Ascending aorta (tissue), 2 donors: ENCODE data around the gene MCRIP1. TPM values are rescaled to one million over a fixed set of nuclear protein-coding genes. Genes with fewer than 3 reads are reported as not detected.
"Not testable (repeated sequence)": the region's sequence is repeated elsewhere in the genome, so short reads cannot be mapped to it uniquely, and the experiment has no call there.

ENCODE experiments used
- DNase-seq, 2 donors: peaks; one replicate each; pipeline ENCODE4 v3.0.0-alpha.2; 2019; ENCODE audit warnings: low spot score in 2 of 2
- H3K27ac ChIP-seq, 2 donors: fragments of 200-600 bp; sonication (generic); one replicate each; pipeline ENCODE4 v1.5.1; 2016 to 2017; ENCODE audit warnings: mild to moderate bottlenecking in 1 of 2
- H3K27me3 ChIP-seq: fragments of 200-600 bp; sonication (generic); one replicate; pipeline ENCODE4 v1.5.1; 2017
- H3K36me3 ChIP-seq, 2 donors: fragments of 200-600 bp; sonication (generic); one replicate each; pipeline ENCODE4 v1.5.1; 2016
- H3K4me1 ChIP-seq, 2 donors: fragments of 200-600 bp; sonication (generic); one replicate each; pipeline ENCODE4 v1.5.1; 2016 to 2017; ENCODE audit warnings: mild to moderate bottlenecking in 1 of 2
- H3K4me3 ChIP-seq, 2 donors: fragments of 200-600 bp; sonication (generic); one replicate each; pipeline ENCODE4 v1.5.1; 2016 to 2017; ENCODE audit warnings: mild to moderate bottlenecking in 1 of 2
- H3K9me3 ChIP-seq, 2 donors: fragments of 200-600 bp; sonication (generic); one replicate each; pipeline ENCODE4 v1.5.1; 2016
- intact Hi-C: fragments of 100-400 bp; cut with DNase I; formaldehyde crosslinking; loops from one replicate; pipeline ENCODE4 v1.15.1; 2023
- total RNA-seq: library from RNA; depleted of rRNA; stranded (reverse); fragments of >200 nt; gene quantifications from one replicate; pipeline ENCODE4 v1.1.0, GENCODE V29; 2016
- TF ChIP-seq, protein P1 (sequence below), 3 experiments: fragments of 200-600 bp in 2 of 3; fragments of 450-650 bp in 1 of 3; sonication (generic) in 2 of 3; IDR thresholded peaks; one replicate each; pipeline ENCODE4 v1.5.1; 2016 to 2019; ENCODE audit warnings: antibody characterized with exemption in 3 of 3, mild to moderate bottlenecking in 1 of 3, moderate library complexity in 1 of 3

MCRIP1 gene
- total RNA-seq, 1 donor from 2014 or later: 149 TPM

GRCh38 chr17:81840826-81841778 lies 8.0 kb upstream of the MCRIP1 start:
- Histone ChIP-seq H3K4me1 (no peaks in the 10 kb centered on the region), H3K36me3 (peaks cover 36 to 39% of the 10 kb centered on the region in 2 donors), H3K9me3 (no peaks in the 10 kb centered on the region), H3K27me3 (no peaks in the 10 kb centered on the region), H3K4me3 (no peak overlapping the region), H3K27ac (no peak overlapping the region)
- DNase-seq: no peak
- TF ChIP-seq, protein P1, sequence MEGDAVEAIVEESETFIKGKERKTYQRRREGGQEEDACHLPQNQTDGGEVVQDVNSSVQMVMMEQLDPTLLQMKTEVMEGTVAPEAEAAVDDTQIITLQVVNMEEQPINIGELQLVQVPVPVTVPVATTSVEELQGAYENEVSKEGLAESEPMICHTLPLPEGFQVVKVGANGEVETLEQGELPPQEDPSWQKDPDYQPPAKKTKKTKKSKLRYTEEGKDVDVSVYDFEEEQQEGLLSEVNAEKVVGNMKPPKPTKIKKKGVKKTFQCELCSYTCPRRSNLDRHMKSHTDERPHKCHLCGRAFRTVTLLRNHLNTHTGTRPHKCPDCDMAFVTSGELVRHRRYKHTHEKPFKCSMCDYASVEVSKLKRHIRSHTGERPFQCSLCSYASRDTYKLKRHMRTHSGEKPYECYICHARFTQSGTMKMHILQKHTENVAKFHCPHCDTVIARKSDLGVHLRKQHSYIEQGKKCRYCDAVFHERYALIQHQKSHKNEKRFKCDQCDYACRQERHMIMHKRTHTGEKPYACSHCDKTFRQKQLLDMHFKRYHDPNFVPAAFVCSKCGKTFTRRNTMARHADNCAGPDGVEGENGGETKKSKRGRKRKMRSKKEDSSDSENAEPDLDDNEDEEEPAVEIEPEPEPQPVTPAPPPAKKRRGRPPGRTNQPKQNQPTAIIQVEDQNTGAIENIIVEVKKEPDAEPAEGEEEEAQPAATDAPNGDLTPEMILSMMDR (IDR thresholded peaks at IDR 0.05): no peak
- intact Hi-C loops: no loop called here

DNA sequence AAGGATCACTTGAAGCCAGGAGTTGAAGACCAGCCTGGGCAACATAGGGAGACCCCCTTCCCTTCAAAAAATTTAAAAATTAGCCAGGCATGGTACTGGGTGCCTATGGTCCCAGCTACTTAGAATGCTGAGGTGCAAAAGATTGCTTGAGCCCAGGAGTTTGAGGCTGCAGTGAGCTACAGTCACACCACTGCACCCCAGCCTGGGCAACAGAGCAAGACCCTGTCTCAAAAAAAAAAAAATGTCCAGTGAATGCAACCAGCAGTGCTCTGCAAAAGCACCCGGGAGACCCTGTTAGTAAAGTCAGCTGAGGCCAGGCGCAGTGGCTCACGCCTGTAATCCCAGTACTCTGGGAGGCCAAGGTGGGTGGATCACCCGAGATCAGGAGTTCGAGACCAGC lies 7.0 kb upstream of the MCRIP1 start:
- H3K27ac ChIP-seq, H3K9me3 ChIP-seq, H3K4me3 ChIP-seq, DNase-seq, H3K4me1 ChIP-seq, H3K27me3 ChIP-seq, intact Hi-C loops: not testable (repeated sequence)
- H3K36me3 ChIP-seq: peaks cover 25 to 28% of the 10 kb centered on the region in 2 donors

GRCh38 chr17:81839301-81839700 lies 6.2 kb upstream of the MCRIP1 start:
- intact Hi-C loops: no loop called here
- Histone ChIP-seq H3K4me3 (no peak overlapping the region), H3K27ac (no peak overlapping the region), H3K4me1 (no peaks in the 10 kb centered on the region), H3K36me3 (peaks cover 18 to 21% of the 10 kb centered on the region in 2 donors), H3K27me3 (no peaks in the 10 kb centered on the region), H3K9me3 (no peaks in the 10 kb centered on the region)
- no peak for DNase-seq
- TF ChIP-seq, protein P1 (IDR thresholded peaks at IDR 0.05): no peak

DNA sequence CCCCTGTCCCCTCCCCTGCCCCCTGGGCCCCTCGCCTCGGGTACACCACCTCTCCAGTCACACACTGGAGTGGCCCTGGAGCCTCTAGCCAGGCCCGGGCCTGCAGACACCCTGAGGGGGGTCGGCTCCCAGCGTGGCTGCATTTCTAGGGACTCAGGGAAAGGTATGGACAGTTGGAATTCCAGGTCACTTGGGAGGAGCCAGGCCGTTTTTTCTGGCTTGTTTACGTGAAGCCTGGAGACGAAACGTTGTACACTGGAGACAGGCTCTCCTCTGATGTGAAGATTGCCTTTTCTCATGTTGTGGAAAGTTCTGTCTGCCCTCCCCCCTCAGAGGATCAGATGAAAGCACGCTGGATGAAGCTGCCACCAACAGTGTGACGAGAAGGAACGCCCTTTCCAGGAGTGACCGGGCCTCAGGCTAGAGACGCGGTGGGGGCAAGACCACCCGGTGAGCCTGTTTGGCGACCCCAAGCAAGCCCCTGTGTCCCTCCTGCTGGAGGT lies 5.7 kb upstream of the MCRIP1 start:
- TF ChIP-seq, protein P1 (IDR thresholded peaks at IDR 0.05): no peak
- intact Hi-C loops: no loop called here
- DNase-seq: no peak
- H3K4me1 ChIP-seq: peaks cover 3 to 4% of the 10 kb centered on the region in 2 donors
- no peaks in the 10 kb centered on the region for H3K9me3 ChIP-seq
- H3K27me3 ChIP-seq: no peaks in the 10 kb centered on the region
- no peak overlapping the region for H3K27ac ChIP-seq
- no peak overlapping the region for H3K4me3 ChIP-seq
- peaks cover 13 to 16% of the 10 kb centered on the region in 2 donors for H3K36me3 ChIP-seq

DNA sequence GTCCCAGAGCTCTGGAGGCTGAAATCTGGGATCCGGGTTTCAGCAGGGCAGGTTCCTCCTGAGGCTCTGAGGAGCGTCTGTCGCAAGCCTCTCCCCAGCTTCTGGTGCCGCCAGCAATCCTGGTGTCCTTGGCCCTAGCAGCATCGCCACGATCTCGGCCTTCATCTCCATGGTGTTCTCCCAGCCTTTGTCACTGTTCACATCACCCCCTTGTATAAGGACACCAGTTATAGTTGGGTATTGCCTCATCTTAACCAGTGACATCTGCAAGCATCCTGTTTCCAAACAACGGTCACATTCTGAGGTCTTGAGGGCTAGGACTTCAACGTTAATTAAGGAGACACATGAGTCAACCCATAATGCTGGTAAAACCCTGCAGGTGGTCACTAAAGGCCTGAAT lies 4.5 kb upstream of the MCRIP1 start:
- Histone ChIP-seq H3K27ac (no peak overlapping the region), H3K9me3 (no peaks in the 10 kb centered on the region), H3K4me1 (peaks cover 7 to 9% of the 10 kb centered on the region in 2 donors), H3K36me3 (peaks cover 1 to 4% of the 10 kb centered on the region in 2 donors), H3K4me3 (no peak overlapping the region), H3K27me3 (no peaks in the 10 kb centered on the region)
- no peak for DNase-seq
- intact Hi-C loops: no loop called here
- TF ChIP-seq, protein P1 (IDR thresholded peaks at IDR 0.05): no peak

- DNase-seq: no peak
- Histone ChIP-seq H3K27ac (peak within 1 kb of the TSS in 1 of 2 donors; percentile 91), H3K4me1 (peaks cover 16 to 22% of the 10 kb centered on the region in 2 donors), H3K36me3 (no peaks in the 10 kb centered on the region), H3K9me3 (no peaks in the 10 kb centered on the region), H3K4me3 (peak within 1 kb of the TSS; percentile 77 to 92), H3K27me3 (no peaks in the 10 kb centered on the region)
- intact Hi-C loops: loop anchor here (5.0 kb wide), 1 partner anchor 37 kb away; the partner anchor contains the start of gene ARHGDIA
- TF ChIP-seq, protein P1 (IDR thresholded peaks at IDR 0.05): no peak
Observed at GRCh38 chr17:81834831-81835267, 1.8 kb upstream of the MCRIP1 start, which contains the start of gene PPP1R27. Gene PPP1R27, minus strand, starts transcription at chr17:81835050. Its CDS starts 97 bp downstream, at chr17:81834953.
